GM18502 (cell line): ENCODE data around the gene UNC45B.
A peak's percentile ranks its signal among the peaks of the same experiment; 100 is the strongest.
"Not testable (repeated sequence)": the region's sequence is repeated elsewhere in the genome, so short reads cannot be mapped to it uniquely, and the experiment has no call there.

Source experiments
- ATAC-seq: cut with Tn5 transposase; IDR thresholded peaks from one replicate; pipeline ENCODE4 v1.9.1; 2021; ENCODE audit warnings: mild to moderate bottlenecking; ENCODE audit not compliant: unreplicated experiment, poor library complexity

Gene UNC45B

DNA sequence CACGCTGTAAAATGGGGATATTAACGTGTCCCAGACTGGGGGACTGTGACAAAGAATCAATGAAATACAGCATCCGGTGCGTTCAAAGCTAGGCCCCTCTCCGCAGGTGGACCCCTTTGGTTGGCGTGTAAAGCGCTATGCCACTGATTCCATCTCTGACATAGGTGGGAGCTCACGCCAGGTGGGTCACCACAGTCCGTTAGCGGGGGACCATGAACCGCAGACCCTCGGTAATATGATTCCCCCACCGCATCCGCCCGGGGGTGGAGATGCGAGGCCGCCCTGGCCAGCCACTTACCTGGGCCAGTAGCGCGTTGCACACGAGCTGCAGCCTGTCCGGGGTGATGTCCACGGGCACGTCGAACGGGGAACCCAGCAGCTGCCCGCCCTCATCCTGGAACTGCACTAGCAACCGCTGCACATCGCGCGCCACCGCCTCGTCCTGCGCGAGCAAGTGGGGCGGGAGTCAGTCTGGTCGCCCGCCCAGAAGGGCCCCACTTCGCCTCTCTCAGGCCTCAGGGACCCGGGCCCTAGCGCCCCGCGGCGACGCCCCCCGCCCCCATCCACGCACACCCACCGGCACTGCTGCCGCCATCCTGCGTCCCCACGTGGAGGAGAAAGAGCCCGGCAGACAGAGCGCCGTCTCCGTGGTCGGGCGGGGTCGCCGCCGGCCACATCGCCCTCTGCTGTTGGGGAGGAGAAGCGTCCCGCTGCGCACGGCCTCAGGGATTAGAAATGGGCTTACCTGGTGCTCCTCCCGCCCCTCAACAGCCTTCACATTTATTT is 5.7 kb upstream of the UNC45B start, which contains the start of gene NLE1:
TSS of gene NLE1 (minus strand) at position 623 of the 786 bp plus-strand sequence. CDS start at position 595, 28 bp downstream.
- ATAC-seq = peak; percentile 95

DNA sequence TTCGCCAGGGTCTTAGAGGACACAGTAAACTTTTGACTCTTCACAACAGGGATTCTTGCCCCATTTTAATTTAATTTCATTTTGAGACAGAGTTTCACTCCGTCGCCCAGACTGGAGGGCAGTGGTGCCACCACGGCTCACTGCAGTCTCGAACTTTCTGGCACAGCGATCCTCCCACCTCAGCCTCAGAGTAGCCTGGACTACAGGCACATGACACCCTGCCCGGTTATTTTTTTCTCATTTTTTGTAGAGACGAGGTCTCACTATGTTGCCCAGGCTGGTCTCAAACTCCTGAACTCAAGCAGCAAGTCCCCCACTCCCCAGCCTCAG is 5.2 kb upstream of the UNC45B start:
- no peak for ATAC-seq

DNA sequence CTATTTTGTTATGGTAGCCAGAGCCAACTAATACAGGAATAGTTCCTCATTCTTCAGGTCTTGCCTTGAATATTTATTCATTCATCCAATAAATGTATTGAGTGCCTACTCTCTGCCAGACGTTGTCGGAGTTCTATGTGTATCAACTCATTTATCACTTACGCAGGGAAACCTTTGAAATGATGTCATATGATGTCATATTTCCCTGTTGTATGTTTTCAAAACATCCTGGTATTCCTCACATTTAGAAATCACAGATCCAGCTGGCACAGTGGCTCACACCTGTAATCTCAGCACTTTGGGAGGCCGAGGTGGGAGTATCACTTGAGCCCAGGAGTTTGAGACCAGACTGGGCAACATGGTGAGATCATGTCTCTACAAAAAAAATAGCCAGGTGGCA is 2.8 kb upstream of the UNC45B start:
- no peak for ATAC-seq

DNA sequence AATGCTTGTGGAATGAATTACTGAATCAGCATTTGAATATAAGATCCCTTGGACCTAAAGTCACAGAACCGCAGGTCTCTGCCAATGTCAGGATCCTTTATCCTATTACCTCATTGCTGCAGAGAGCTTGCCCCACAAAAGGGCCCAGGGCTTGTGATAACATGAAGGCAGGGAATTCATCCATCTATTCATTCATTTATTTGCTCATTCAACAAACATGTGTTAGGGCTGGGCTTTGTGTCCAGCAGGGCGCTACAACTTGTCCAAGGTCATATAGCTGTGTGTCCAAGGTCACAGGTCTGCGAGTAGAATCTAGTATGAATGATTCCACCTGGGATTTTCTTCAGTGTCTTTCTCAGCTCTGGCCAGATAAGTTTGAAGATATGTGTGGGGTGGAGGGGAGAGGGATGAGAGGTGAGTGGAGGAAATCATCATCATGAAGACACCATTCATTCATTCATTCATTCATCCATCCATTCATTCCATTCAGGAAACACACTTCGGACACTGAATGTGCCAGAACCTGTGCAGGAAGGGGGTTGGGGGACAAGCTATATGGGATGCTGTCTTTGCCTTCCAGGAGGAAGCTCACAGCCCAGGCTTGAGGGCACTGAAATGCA is 1.3 kb upstream of the UNC45B start:
- no peak for ATAC-seq

DNA sequence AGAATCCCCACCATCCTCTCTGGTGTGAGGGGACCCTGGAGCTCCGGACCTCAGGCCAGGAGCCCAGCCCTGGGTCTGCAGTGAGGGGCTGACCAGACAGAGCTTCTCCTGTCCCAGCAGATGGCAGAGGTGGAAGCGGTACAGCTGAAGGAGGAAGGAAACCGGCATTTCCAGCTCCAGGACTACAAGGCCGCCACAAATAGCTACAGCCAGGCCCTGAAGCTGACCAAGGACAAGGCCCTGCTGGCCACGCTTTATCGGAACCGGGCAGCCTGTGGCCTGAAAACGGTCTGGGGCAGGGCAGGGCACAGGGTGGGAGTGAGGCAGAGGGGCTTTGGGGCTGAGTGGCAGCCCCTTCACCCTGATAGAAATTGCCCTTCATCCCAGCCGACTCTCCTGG is 527 bp downstream of the UNC45B start:
- no peak for ATAC-seq

DNA sequence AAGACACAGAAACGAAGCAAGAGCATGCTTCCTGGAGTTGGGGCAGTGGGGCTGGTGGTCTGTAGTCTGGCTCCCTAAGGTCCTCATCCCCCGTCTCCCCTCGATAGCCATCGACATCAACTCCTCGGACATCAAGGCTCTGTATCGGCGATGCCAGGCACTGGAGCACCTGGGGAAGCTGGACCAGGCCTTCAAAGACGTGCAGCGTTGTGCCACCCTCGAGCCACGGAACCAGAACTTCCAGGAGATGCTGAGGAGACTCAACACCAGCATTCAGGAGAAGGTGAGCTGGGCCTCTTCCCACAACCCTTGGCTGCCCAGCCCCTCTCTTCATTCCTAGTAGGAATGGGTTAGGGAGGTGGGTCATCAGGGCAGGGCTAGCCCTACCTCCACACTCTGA is 2.3 kb downstream of the UNC45B start:
- ATAC-seq = no peak

DNA sequence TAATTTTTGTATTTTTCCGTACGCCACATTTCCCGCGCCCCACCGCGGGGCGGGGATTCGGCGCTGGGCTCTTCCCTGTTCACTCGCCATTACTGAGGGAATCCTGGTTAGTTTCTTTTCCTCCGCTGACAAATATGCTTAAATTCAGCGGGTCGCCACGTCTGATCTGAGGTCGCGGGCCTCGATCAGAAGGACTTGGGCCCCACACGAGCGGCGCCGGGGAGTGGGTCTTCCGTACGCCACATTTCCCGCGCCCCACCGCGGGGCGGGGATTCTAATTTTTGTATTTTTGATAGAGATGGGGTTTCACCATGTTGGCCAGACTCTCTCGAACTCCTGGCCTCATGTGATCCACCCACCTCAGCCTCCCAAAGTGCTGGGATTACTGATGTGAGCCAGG is 3.5 kb downstream of the UNC45B start:
- not testable (repeated sequence) for ATAC-seq

DNA sequence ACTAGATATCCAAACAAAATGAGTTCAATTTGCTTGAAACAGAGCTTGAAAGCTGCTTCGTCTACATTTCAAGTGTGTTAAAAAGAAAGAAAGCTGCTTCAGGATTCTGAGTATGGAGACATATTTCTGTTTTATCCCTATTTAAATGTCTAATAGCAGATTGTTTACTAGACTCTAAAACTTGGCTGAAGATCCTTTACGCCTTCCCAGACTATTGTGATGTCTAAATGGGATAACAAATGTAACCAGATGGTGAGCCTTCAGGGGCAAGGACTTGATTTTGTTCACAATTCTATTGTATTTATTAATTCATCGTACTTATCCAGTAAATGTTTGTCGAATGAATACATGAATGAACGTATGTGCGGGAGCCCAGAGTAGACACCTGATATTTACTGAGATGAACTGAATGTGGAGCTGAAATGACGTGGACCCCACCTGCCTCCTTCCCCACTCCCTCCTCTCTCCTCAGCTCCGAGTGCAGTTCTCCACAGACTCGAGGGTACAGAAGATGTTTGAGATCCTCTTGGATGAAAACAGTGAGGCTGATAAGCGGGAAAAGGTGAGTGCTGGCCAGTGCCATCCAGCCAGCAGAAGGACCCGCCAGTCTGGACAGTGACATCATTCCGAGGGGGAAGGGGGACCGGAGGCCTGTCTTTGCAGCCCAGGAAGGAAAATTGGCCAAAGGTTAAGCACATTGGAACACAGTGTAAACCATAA is 5.0 kb downstream of the UNC45B start:
- ATAC-seq = no peak

DNA sequence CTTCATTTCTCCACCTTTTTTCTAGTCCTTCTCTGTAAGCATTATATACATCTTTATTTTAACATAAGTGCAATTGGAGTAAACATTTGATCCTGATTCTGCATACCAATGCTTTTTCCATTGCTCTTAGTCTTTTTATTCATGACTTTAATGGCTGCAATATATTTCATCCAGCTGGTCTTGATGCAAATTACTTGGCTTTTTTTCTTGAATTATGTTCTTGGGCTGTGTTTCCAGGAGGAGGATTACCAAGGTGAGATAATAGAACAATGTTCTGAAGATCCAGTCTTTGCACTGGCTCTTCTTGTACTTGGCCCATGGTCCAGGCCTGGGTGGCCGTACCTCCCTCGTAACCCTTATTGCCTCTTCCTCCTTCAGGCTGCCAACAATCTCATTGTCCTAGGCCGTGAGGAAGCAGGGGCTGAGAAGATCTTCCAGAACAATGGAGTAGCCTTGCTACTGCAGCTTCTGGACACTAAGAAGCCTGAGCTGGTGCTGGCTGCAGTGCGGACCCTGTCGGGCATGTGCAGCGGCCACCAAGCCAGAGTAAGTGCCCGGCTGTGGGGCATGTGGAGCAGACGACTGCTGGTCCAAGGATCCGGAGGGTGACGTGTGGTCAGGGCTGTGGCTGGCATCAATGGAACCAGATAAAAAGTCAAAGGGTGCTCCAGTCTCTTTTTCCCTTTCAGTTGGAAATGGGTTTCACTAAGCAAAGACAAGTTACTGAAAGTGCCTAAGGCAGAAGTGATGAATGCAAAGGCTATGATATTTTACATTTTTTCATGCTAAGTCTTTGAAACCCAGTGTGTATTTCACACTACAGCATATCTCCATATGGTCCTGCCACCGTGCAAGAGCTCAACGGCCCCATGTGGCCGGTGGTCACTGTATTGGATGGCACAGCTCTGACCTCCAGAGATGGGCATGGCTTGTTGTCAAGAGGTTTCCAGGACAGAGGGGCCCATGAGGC is 6.9 kb downstream of the UNC45B start:
- ATAC-seq = no peak

DNA sequence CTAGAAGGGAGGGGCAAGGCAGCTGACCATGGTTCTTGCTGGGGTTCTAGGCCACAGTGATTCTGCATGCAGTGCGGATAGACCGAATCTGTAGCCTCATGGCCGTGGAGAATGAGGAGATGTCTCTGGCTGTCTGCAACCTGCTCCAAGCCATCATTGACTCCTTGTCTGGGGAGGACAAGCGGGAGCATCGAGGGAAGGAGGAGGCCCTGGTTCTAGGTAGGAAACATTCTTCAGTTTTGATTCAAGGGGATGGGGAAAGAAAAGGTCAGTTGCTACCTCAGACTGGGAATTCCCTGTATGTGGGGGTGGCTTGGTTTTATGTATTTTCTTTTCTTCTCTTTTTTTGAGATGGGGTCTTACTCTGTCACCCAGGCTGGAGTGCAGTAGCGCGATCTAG is 7.6 kb downstream of the UNC45B start:
- ATAC-seq = no peak

DNA sequence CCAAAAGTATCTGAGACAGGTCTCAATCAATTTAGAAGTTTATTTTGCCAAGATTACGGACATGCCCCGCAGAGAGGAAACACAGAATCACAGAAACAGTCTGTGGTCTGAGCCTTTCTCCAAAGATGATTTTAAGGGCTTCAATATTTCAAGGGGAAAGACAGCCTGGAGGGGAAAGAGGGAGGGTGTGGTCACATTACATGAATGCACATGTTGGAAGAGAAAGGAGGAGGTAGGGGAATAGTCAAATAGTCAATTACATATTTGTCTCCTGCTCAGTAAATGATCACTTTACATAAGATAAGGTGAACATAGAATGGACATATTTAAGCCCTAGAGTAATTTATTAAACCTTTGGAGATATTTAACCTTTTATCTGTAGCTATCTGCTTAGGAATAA is 12.3 kb downstream of the UNC45B start:
- no peak for ATAC-seq

DNA sequence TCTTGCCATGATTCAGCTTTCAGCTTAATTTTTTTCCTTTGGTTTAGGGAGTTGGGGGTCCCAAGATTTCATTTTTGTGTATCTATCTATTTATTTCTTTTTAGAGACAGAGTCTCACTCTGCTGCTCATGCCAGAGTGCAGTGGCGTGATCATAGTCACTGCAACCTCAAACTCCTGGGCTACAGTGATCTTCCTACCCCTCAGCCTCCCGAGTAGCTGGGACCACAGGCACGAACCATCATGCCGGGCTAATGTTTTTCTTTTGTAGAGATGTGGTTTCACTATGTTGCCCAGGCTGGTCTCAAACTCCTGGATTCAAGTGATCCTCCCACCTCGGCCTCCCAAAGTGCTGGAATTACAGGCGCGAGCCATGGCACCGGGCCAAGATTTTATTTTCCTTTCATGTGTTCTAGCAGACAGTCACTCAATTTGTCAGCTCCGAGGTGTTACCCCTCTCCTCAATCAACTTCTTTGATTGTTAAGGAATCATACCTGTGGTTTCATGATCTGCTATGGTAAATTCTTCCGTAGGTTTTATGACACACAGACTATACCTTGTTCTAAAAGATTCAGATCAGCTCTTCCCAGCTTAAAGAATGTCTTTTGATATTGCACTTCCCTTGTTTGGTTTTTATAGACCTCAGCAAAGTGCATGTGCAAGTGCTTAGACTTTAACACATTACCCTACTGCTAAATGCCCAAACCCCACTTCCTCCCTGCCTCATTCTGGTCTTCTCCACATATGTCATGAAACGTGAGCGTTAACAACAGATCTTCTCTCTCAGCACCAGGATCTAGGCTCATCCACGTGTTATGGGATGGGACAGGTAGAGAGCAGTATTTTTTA is 13.0 kb downstream of the UNC45B start:
- no peak for ATAC-seq

DNA sequence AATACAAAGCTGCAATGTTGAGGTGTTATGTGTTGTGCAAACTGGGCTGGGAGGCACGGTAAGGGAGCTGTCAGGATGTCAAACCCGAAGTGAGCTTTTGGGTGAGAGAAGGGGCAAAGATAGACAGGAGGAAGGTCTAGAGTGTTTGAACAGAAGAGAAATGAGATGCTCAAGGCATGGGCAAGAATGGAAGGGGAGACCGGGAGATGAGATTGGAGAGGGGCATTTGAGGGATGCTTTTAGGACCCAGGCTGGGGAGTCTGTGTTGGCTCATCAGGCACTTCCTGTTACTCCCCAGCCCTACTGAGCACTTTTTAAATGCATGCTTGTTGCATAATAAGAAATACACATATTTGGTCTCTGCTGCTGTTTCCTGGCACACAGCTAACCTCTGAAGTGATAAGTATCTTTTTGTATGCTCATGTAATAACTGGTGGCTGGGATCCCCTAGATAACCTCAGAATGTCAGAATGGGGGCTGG is 13.7 kb downstream of the UNC45B start:
- ATAC-seq = no peak

DNA sequence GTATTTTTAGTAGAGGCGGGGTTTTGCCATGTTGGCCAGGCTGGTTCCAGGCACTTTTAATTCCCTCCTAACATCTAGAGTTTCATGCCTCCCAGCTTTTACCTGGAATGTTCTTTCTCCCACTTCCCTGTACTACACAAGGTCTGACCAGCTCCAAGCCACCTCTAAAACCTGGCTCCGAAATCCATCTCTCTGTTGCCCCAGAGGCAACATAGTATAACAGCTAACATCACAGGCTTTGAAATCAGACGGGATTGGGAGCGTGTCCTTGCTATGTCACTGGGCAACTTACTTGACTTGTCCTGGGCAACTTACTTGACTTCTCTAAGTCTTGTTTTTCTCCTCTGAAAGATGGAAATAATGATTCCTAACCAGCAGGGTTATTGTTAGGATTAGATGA is 15.1 kb downstream of the UNC45B start:
- ATAC-seq = no peak

DNA sequence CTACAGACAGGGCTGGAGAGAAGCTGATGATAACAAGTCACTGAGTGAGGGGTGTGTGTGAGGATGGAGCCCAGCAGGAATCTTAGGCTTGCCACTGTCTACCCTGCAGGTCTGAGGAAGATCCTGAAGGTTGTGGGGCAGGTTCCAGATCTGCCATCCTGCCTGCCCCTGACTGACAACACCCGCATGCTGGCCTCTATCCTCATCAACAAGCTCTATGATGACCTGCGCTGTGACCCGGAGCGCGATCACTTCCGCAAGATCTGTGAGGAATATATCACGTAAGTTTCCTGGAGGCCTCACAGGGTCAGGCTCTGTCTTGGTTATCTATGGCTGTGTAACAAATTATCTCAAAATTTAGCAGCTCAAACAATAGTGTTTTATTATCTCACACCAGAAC is 16.3 kb downstream of the UNC45B start:
- ATAC-seq = no peak

DNA sequence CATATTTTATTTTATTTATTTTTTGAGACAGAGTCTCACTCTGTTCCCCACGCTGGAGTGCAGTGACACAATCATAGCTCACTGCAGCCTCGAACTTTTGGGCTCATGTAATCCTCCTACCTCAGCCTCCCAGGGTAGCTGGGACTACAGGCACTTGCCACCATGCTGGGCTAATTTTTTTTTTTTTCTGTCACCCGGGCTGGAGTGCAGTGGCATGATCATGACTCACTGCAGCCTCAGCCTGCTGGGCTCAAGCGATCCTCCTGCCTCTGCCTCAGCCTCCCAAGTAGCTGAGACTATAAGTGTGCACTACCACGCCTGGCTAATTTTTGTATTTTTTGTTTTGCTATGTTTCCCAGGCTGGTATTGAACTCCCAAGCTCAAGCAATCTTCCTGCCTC is 17.1 kb downstream of the UNC45B start:
- no peak for ATAC-seq

DNA sequence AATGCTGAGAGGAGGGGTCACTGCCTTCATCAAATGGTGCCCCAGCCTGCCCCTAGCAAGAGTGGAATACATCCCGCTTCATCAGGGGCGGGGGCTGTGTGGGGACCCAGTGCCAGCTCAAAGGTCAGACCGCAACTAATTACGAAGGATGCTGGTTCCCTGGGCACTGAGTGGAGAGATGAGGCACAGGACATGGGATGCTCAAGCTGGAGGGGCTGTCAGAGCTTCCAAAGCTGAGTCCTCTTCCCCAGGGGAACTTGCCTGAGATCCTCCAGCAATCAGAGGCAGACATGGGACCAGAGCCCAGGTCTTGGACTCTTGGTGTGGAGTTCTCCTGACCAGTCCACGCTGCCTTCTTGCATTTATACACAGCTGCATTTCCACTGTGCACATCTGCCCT is 18.9 kb downstream of the UNC45B start:
- ATAC-seq = no peak

DNA sequence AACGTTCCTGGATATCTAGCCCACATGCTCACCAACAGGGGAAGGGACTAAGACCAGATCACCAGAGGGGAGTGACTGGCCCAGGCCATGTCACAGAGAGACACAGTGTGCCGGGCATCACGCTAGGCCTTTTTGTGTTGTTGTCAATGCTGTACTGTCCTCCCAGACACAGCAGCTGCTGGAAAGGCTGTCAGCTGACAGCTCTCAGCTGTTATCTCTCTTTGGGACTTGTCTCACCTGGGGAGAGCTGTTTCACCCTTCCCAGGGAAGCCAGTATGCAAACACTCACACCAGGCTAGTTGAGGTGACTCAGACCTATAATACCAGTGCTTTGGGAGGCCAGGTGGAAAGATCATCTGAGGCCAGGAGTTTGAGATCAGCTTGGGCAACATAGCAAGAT is 19.4 kb downstream of the UNC45B start:
- no peak for ATAC-seq

DNA sequence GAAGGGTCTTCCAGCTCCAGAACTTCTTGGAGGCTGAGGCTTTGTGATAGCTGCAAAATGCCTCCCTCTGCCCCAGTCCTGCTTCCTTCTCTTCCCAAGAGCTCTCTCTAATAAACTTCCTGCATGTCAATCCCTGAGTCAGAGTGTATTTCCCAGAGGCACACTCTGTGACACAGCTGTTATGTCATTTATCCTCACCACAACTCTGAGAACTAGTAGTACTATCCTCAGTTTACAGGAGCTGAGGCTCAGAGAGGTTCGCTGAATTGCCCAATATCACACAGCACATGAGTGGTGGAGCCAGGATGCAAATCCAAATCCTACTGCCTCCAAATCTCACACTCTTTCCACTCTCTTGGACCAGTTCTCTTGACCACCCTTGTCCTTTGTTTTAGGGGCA is 20.0 kb downstream of the UNC45B start:
- ATAC-seq = no peak
